Measurements from ENCODE around the gene RASA2.

RASA2 gene

DNA sequence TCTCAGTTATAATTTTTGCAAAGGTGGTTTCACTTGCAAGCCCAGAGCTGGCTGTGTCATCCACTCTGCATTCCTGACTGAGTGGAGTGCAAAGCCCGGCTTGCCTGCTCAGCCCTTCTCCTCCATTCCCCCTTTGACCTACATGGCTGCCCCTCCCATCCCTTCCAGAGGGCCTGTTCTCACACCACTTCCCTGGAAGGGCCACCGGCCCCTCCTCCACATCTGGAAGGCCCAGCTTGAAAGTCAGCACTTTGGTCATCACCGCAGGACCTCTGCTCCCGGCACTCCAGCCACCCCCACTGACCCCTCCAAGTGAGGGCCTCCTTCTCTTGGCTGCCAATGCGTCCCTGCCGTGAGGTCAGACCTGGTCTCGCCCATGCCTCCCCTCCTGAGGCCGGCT is 177.2 kb downstream of the RASA2 start:
- TF ChIP-seq, protein P1, sequence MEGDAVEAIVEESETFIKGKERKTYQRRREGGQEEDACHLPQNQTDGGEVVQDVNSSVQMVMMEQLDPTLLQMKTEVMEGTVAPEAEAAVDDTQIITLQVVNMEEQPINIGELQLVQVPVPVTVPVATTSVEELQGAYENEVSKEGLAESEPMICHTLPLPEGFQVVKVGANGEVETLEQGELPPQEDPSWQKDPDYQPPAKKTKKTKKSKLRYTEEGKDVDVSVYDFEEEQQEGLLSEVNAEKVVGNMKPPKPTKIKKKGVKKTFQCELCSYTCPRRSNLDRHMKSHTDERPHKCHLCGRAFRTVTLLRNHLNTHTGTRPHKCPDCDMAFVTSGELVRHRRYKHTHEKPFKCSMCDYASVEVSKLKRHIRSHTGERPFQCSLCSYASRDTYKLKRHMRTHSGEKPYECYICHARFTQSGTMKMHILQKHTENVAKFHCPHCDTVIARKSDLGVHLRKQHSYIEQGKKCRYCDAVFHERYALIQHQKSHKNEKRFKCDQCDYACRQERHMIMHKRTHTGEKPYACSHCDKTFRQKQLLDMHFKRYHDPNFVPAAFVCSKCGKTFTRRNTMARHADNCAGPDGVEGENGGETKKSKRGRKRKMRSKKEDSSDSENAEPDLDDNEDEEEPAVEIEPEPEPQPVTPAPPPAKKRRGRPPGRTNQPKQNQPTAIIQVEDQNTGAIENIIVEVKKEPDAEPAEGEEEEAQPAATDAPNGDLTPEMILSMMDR (IDR thresholded peaks at IDR 0.05), result no peak
